NT2/D1 (cell line): ENCODE measurements around the gene NEB.

ENCODE experiments used
- SUZ12 ChIP-seq: IDR thresholded peaks from 2 replicates; pipeline ENCODE4 v1.6.1; 2011; ENCODE audit not compliant: insufficient read length, insufficient read depth; ENCODE audit errors: extremely low read depth
- YY1 ChIP-seq: IDR thresholded peaks from 2 replicates; pipeline ENCODE4 v1.6.1; 2011; ENCODE audit not compliant: insufficient read length, insufficient read depth

- TF ChIP-seq SUZ12 (no peak), YY1 (no peak)
Observed at GRCh38 chr2:151775057-151775740, 40.9 kb upstream of the NEB start.
